GM23338 (cell line): ENCODE data around the gene NOSIP. TPM values are rescaled to one million over a fixed set of nuclear protein-coding genes. Genes with fewer than 3 reads are reported as not detected.

Experiments used
- ATAC-seq: fragments of 200-7000 bp; cut with Tn5 transposase; 3 replicates; pipeline ENCODE4 v1.9.1; 2020
- DNase-seq: peaks from one replicate; pipeline ENCODE4 v3.0.0-alpha.2; 2015; ENCODE audit warnings: low spot score
- H2AFZ ChIP-seq: fragments of 200-600 bp; sonication (generic); 2 replicates; pipeline ENCODE4 v1.8.0; 2016; ENCODE audit warnings: antibody characterized with exemption, mild to moderate bottlenecking, moderate library complexity
- H3F3A ChIP-seq: fragments of 200-600 bp; sonication (generic); replicated peaks from 2 replicates; pipeline ENCODE4 v1.8.0; 2017; ENCODE audit warnings: antibody characterized with exemption, mixed run types, low read depth
- H3K27ac ChIP-seq: fragments of 200-600 bp; sonication (generic); 2 replicates; pipeline ENCODE4 v1.6.1; 2016; ENCODE audit warnings: low read depth
- H3K27me3 ChIP-seq: fragments of 200-600 bp; sonication (generic); 2 replicates; pipeline ENCODE4 v1.8.0; 2016; ENCODE audit warnings: mild to moderate bottlenecking, mixed run types, moderate library complexity; ENCODE audit not compliant: insufficient read depth
- H3K36me3 ChIP-seq: fragments of 200-600 bp; sonication (generic); 2 replicates; pipeline ENCODE4 v1.8.0; 2016; ENCODE audit warnings: mild to moderate bottlenecking; ENCODE audit not compliant: insufficient read depth
- H3K4me1 ChIP-seq: fragments of 200-600 bp; sonication (generic); 2 replicates; pipeline ENCODE4 v1.8.0; 2016; ENCODE audit warnings: mild to moderate bottlenecking, moderate library complexity; ENCODE audit not compliant: insufficient read depth
- H3K4me2 ChIP-seq: fragments of 200-600 bp; sonication (generic); 2 replicates; pipeline ENCODE4 v1.7.1; 2017; ENCODE audit warnings: mixed run types
- H3K4me3 ChIP-seq: fragments of 200-600 bp; sonication (generic); 2 replicates; pipeline ENCODE4 v1.6.1; 2016; ENCODE audit warnings: mixed run types
- H3K79me2 ChIP-seq: fragments of 200-600 bp; sonication (generic); replicated peaks from 2 replicates; pipeline ENCODE4 v1.8.0; 2017; ENCODE audit warnings: mild to moderate bottlenecking; ENCODE audit not compliant: insufficient read depth
- H3K9me2 ChIP-seq: fragments of 200-600 bp; sonication (generic); 2 replicates; pipeline ENCODE4 v1.8.0; 2017; ENCODE audit not compliant: insufficient read depth
- H4K20me1 ChIP-seq: fragments of 200-600 bp; sonication (generic); replicated peaks from 2 replicates; pipeline ENCODE4 v1.8.0; 2017; ENCODE audit warnings: mild to moderate bottlenecking; ENCODE audit not compliant: insufficient read depth
- H3K27ac Mint-ChIP-seq: 2 replicates; pipeline ENCODE4 v1.8.0; 2020; ENCODE audit warnings: inconsistent platforms, mild to moderate bottlenecking, moderate library complexity, mixed read lengths
- H3K27me3 Mint-ChIP-seq: 3 replicates; pipeline ENCODE4 v1.8.0; 2022; ENCODE audit warnings: low read depth, mild to moderate bottlenecking, moderate library complexity, mixed read lengths, inconsistent platforms; ENCODE audit not compliant: insufficient read depth, poor library complexity
- H3K36me3 Mint-ChIP-seq: 3 replicates; pipeline ENCODE4 v1.8.0; 2021; ENCODE audit warnings: low read depth, mild to moderate bottlenecking, inconsistent platforms, moderate library complexity, mixed read lengths
- H3K4me1 Mint-ChIP-seq: 3 replicates; pipeline ENCODE4 v1.8.0; 2020; ENCODE audit warnings: mild to moderate bottlenecking, inconsistent platforms, mixed read lengths
- H3K4me3 Mint-ChIP-seq: 3 replicates; pipeline ENCODE4 v1.8.0; 2021; ENCODE audit warnings: moderate library complexity, mild to moderate bottlenecking, inconsistent platforms, mixed read lengths
- H3K9me3 Mint-ChIP-seq: 3 replicates; pipeline ENCODE4 v1.8.0; 2020; ENCODE audit warnings: moderate library complexity, mild to moderate bottlenecking, inconsistent platforms, mixed read lengths
- CREB1 ChIP-seq: fragments of 250-450 bp; sonication (Bioruptor Pico); IDR thresholded peaks from 2 replicates; pipeline ENCODE4 v1.5.0; 2020; ENCODE audit warnings: low read depth, mild to moderate bottlenecking, moderate library complexity
- JUNB ChIP-seq: IDR thresholded peaks from one replicate; pipeline ENCODE4 v1.6.1; 2016; ENCODE audit warnings: antibody characterized with exemption; ENCODE audit not compliant: unreplicated experiment
- POLR2AphosphoS5 ChIP-seq: IDR thresholded peaks from 2 replicates; pipeline ENCODE4 v1.6.1; 2016; ENCODE audit warnings: antibody characterized with exemption, low read depth
- ZNF114 ChIP-seq: fragments of 250-450 bp; sonication (Bioruptor Pico); IDR thresholded peaks from 2 replicates; pipeline ENCODE4 v1.5.0; 2020; ENCODE audit warnings: mild to moderate bottlenecking, moderate library complexity
- polyA plus RNA-seq: library from polyadenylated mRNA; unstranded; fragments of >200 nt; fragmentation: Nextera tagmentation; extraction: Ambion mirVana; gene quantifications from 2 replicates; pipeline ENCODE4 v1.2.1, GENCODE V29; 2016
- total RNA-seq: library from RNA; depleted of rRNA; stranded (reverse); fragments of >200 nt; shearing (Covaris generic); gene quantifications from 2 replicates; pipeline ENCODE4 v1.2.3, GENCODE V29; 2014

Gene NOSIP
- total and polyA plus RNA-seq, 2 experiments from 2014 or later: 88.5 to 143 TPM

- peaks cover 17% of the 10 kb centered on the region; the same call in 1 of the 2 replicates for H3K4me1 ChIP-seq
- no peak for DNase-seq
- Mint-ChIP-seq H3K27ac (no peak overlapping the region), H3K36me3 (peaks cover 47% of the 10 kb centered on the region), H3K4me1 (peaks cover 22% of the 10 kb centered on the region), H3K9me3 (no peaks in the 10 kb centered on the region), H3K4me3 (peak overlapping the region; percentile 39; the same call in 2 of the 3 replicates), H3K27me3 (peaks cover 22% of the 10 kb centered on the region)
- H2AFZ ChIP-seq: no peak overlapping the region
- H3K4me2 ChIP-seq: peak overlapping the region; percentile 94
- H3K4me3 ChIP-seq: peak overlapping the region; percentile 87; the same call in 1 of the 2 replicates
- H3K9me2 ChIP-seq: no peaks in the 10 kb centered on the region
- H3K79me2 ChIP-seq: peaks cover 5% of the 10 kb centered on the region
- H3K27ac ChIP-seq: no peak overlapping the region
- ATAC-seq: no peak
- no peaks in the 10 kb centered on the region; the same call in 1 of the 2 replicates for H4K20me1 ChIP-seq
- H3K36me3 ChIP-seq: no peaks in the 10 kb centered on the region; the same call in 1 of the 2 replicates
- no peak for TF ChIP-seq CREB1 (CRISPR knock-in tag)
- H3K27me3 ChIP-seq: no peaks in the 10 kb centered on the region
- peaks cover 40% of the 10 kb centered on the region for H3F3A ChIP-seq
Measured at GRCh38 chr19:49557641-49558325, 22.6 kb downstream of the NOSIP start.

- peak; percentile 82 for ATAC-seq
- Histone ChIP-seq H3K4me2 (peak overlapping the region; percentile 94), H3K79me2 (no peaks in the 10 kb centered on the region; the same call in 1 of the 2 replicates), H3K36me3 (no peaks in the 10 kb centered on the region; the same call in 1 of the 2 replicates), H3K9me2 (no peaks in the 10 kb centered on the region), H4K20me1 (no peaks in the 10 kb centered on the region), H3K4me3 (peak overlapping the region; percentile 87), H3K27ac (peak overlapping the region; percentile 88; the same call in 1 of the 2 replicates), H3F3A (peaks cover 38% of the 10 kb centered on the region), H3K27me3 (no peaks in the 10 kb centered on the region), H2AFZ (peak overlapping the region; percentile 90; the same call in 1 of the 2 replicates), H3K4me1 (peaks cover 17% of the 10 kb centered on the region; the same call in 1 of the 2 replicates)
- Mint-ChIP-seq H3K36me3 (peaks cover 47% of the 10 kb centered on the region), H3K4me1 (peaks cover 22% of the 10 kb centered on the region), H3K9me3 (no peaks in the 10 kb centered on the region), H3K27ac (peak overlapping the region; percentile 93), H3K27me3 (peaks cover 22% of the 10 kb centered on the region), H3K4me3 (peak overlapping the region; percentile 80)
- peak; percentile 94 for DNase-seq
- TF ChIP-seq CREB1 (CRISPR knock-in tag): 0 out of 2 replicates have a peak, but pooled peaks have one; percentile 7
- peak; percentile 51; the same call in 1 of the 2 replicates for TF ChIP-seq POLR2AphosphoS5
- TF ChIP-seq JUNB: no peak
Measured at GRCh38 chr19:49556412-49557398, 23.7 kb downstream of the NOSIP start.

- peak; percentile 65 for ATAC-seq
- peaks cover 35% of the 10 kb centered on the region for H3F3A ChIP-seq
- peaks cover 13% of the 10 kb centered on the region; the same call in 1 of the 2 replicates for H3K4me1 ChIP-seq
- no peaks in the 10 kb centered on the region for H4K20me1 ChIP-seq
- peak overlapping the region; percentile 90; the same call in 1 of the 2 replicates for H2AFZ ChIP-seq
- no peaks in the 10 kb centered on the region for H3K27me3 ChIP-seq
- peak; percentile 98 for DNase-seq
- TF ChIP-seq POLR2AphosphoS5: 0 out of 2 replicates have a peak, but pooled peaks have one; percentile 48
- TF ChIP-seq ZNF114 (CRISPR knock-in tag): no peak
- Mint-ChIP-seq H3K27ac (peak overlapping the region; percentile 93), H3K27me3 (peaks cover 19% of the 10 kb centered on the region), H3K9me3 (no peaks in the 10 kb centered on the region), H3K4me1 (peaks cover 19% of the 10 kb centered on the region), H3K4me3 (peak overlapping the region; percentile 80), H3K36me3 (peaks cover 50% of the 10 kb centered on the region)
- peak overlapping the region; percentile 88 for H3K27ac ChIP-seq
- H3K4me2 ChIP-seq: peak overlapping the region; percentile 94
- no peaks in the 10 kb centered on the region; the same call in 1 of the 2 replicates for H3K36me3 ChIP-seq
- no peaks in the 10 kb centered on the region for H3K9me2 ChIP-seq
- H3K4me3 ChIP-seq: peak overlapping the region; percentile 87
- H3K79me2 ChIP-seq: no peaks in the 10 kb centered on the region
Measured at GRCh38 chr19:49555600-49556411, 24.6 kb downstream of the NOSIP start.
